GM21528 (cell line): Measurements from ENCODE around the gene ZNF569.
"Not testable (repeated sequence)": the region's sequence is repeated elsewhere in the genome, so short reads cannot be mapped to it uniquely, and the experiment has no call there.

Experiments
- ATAC-seq: cut with Tn5 transposase; IDR thresholded peaks from one replicate; pipeline ENCODE4 v1.9.1; 2021; ENCODE audit warnings: mild to moderate bottlenecking, moderate library complexity; ENCODE audit not compliant: unreplicated experiment, low FRiP score

ZNF569 gene

DNA sequence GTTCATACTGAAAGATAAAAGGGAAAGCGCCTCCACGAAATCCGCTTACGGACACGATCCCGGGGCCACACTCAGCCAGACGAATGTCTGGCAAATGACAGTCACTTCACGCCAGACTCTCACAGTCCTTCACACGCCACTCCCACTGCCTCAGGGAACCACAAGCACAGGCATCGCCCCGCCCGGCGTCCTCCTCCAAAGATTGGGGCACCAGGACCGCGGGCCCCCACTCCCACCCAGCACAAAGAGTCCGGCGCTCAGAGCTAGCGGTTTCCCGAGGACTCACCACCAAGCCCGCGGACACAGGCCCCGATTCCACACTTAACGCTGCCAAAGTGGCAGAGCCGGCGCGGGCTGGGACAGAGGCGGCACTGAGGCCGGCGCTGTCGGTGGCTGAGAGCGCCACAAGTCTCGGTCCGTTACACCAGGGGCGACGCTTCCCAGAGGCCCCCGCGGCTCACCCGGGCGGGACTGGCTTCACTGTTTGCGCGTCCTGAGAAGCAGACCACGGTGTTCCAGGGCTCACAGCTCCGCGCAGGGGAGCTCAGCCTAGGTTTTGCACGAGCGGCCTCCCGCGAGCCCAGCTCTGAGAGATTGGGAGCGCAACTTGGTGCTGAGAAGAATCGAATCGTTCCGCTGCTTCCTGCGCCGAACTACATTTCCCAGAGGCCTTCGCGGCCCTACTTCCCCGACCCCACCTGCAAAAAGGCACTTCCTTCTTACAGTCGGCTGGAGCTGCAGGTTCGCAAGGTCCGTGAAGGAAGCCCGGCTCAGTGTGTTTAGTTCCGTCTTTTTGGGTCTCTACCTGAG, at the start of gene ZNF569:
TSS of gene ZNF569 (minus strand) at position 647 of the 810 bp plus-strand sequence. CDS start 22,523 bp downstream, outside the sequence.
- ATAC-seq, result peak; percentile 66

DNA sequence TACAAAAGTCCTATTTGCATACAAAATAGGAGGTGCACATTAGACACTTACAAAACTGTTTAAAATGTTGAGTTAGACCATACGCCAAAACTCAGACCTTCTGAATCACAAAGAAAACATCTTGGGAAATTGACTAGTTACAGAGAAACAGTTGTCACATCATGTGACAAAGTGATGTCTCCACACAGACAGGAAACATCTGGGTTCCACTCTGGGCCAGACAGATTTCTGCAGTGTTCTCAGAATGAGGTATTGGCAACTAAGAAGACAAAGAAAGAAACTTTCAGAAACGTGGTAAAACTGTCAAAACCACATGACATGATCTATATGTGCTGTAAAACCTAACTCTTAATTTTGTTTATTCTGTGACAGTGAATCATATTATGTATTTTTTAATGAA, 46.2 kb upstream of the ZNF569 start:
- no peak for ATAC-seq

DNA sequence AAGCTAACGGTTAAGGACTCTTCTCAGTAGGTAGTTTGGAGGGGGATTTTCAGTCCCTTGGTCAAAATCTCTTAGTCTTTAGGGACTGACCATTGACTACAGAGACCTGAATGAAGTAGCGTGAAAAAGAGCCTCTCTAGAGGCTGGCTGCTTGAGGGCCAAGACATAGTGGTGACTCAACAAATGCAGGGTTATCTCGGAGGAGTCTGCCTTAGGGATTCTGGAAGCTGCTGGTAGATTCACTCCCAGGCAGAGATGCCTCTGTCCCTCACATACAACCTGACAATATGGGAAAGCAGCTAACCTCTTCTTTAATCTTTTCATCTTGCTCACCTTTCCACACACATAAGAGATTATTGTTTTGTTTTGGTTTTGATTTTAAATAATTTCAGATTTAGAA, 44.6 kb upstream of the ZNF569 start:
- no peak for ATAC-seq

DNA sequence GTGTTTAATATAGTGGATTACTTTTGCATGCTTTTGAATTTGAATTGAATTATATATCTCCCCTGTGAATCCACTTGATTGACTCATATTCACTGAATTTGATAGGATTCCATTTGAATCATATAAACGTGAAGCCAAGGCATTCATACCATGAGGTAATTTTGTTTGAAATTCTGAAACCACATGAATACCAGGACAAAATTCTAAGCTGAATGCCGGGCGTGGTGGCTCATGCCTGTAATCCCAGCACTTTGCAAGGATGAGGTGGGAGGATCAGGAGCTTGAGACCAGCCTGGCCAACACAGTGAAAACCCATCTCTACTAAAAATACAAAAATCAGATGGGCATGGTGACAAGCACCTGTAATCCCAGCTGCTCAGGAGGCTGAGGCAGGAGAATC, 43.9 kb upstream of the ZNF569 start:
- ATAC-seq, result no peak

DNA sequence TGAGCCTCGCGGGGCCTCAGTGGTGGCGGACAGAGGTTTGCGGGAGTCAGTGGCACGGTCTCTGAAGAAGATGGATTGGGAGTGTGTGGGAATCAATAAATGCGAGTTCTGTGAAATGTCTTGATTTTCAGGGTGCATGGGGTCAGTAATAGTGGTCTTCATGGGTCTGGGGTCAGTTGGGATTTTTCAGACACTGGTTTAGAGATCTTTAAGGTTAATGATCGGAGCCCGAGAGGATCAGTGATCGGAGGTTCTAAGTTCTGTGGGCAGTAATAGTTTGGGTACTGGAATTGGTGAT, 39.9 kb upstream of the ZNF569 start:
- no peak for ATAC-seq

DNA sequence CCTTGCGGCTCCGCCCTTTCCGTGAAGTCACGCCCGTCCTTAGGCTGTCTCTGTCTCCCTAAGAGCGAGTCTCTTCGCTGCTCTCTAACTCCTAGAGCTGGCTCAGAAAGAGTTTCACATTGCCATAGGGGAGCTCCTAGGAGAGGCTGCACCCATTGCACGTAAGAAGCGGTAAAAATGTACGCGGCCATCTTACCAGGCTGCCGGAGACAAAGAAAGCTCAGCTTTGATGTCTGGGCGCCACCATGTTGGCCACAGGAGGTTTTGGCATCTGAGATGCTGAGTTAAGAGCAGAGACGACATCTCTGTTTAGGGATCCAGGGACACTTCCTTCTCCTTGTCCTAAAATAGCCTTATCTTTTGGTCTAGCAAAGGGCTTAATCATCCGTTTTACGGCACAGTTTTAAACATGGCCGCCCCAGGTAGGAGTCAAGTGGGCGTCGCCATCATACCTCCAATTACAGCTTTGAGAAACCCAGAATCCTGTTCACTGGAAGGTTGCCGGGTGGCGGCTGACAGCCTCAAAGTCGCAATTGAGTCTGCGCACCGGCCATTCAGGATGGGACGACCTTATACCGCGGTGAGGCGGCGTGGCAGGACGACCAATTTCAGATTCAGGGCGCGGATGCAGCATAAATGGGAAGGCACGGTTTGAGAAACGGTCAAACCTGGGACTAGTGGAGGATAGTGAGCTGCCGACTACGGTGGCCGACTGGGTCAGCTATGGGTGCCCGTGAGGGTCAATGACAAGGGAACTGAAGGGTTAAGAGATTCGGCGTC, 39.3 kb upstream of the ZNF569 start, which contains the start of gene ZNF793:
TSS of gene ZNF793 (plus strand) at position 553 of the 780 bp plus-strand sequence. CDS start 16,501 bp downstream, outside the sequence.
- ATAC-seq, result peak; percentile 79

DNA sequence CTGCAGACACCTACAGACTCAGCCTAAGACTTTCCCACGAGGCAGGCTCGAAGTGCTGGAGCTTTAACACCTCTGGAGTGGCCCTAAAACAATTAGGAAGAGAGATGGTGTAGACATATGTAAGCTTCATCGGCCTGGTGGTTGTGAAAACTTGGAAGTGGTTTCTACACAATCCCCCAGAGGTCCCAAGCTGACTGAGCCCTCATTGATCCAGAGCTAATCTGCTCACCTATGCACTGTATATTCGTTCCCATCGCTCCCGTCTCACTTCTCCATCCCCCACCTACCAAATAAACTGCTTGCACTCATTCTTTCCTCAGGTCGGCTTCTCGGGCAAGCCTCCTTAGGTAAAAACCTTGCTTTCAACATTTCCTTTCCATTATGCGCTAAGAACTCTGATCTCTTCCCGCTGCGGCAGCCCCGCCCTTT, 38.7 kb upstream of the ZNF569 start:
- no peak for ATAC-seq

DNA sequence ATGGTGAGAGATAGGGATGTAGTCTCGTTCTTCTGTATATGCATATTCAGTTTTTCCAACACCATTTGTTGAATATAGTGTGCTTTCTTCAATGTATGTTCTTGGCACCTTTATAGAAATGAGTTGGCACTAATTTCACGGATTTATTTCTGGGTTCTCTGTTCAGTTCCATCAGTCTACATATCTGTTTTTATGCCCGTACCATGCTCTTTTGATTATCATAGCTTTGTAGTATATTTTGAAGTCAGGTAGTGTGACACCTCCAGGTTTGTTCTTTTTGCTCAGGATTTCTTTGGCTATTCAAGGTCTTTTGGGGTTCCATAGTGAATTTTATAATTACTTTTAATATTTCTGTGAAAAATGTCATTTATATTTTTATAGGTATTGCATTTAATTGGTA, 25.0 kb upstream of the ZNF569 start:
- no peak for ATAC-seq

DNA sequence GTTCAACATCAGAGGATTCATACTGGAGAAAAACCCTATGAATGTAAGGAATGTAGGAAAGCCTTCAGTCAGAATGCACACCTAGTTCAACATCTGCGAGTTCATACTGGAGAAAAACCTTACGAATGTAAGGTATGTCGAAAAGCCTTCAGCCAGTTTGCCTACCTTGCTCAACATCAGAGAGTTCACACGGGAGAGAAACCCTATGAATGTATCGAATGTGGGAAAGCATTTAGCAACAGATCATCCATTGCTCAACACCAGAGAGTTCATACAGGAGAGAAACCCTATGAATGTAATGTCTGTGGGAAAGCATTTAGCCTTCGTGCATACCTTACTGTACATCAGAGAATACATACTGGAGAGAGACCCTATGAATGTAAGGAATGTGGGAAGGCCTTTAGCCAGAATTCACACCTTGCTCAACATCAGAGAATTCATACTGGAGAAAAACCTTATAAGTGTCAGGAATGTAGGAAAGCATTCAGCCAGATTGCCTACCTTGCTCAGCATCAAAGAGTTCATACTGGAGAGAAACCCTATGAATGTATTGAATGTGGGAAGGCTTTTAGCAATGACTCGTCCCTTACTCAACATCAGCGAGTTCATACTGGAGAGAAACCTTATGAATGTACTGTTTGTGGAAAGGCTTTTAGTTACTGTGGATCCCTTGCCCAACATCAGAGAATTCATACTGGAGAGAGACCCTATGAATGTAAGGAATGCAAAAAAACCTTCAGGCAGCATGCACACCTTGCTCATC, 17.3 kb upstream of the ZNF569 start:
- no peak for ATAC-seq

DNA sequence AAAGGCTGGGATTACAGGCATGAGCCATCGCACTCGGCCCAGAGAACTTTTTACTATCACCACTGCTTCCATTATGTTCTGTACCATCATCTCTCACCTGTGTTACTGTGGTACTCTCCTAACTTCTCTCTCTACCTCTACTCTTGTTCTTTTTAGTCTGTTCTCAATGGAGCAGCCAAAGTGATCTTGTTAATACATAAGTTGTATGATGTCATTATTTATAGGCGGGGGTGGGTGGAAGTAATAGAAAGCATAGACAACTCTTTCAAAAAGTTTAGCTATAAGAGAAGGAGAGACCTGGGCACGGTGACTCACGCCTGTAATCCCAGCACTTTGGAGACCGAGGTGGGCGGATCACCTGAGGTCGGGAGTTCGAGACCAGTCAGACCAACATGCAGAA, 4.9 kb upstream of the ZNF569 start:
- no peak for ATAC-seq

DNA sequence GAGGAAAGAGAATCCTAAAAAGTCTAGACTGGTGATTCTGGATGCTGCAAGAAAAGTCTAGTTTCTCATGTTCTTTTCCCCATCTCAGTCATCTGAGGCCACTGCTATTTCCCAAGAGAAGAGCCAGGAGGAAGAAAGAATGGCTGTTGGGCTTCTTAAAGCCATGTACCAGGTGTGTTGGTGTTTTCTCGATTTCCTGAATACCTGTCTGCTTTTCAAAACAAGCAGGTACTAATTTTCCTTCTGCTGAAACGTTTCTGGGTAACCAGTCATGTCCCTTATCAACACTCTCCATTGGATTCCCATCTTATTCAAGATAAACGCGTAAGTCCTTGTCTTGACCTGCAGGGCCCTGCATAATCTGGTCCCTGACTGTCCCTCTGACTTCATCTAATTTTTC, 3.0 kb upstream of the ZNF569 start:
- no peak for ATAC-seq

DNA sequence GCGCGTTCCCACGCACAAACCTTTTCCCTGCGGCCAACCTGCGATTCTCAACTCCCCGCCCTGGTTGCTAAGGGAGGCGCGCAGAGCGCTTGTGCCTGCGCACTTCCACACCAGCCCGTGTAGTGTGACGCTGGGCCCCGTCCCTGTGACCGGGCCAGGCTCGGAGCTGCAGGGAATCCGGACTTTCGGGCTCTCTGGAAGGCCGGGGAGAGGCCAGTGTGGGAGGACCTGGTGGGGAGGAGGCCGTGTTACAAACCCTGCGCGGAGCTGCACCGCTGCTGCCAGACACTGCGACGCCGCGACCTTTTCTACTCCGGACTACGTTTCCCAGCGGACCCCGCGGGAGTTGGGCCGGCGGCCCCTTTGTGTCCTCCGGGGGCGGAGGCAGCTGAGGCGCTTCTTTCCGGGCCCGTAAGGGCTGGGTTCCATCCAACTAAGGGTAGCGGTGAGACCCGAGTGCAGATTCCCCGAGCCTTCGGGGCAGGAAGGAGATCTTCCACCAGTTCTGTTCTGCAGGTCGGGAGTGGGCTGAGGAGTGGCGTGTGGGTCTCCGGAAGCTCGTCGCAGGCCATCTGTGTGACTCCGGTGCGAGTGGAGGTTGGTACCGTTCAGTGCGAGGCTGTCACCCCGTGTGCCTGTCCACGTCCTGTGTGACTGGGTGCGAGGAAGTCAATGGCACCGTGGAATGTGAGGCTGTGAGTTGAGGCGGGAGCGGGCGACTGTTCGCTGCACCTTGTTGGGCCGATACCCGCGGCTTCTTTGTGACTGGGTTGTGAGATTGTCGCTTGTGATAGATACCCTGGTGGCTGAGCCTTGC, 1.9 kb upstream of the ZNF569 start, which contains the start of gene ZNF570:
TSS of gene ZNF570 (plus strand) at position 396 of the 817 bp plus-strand sequence. CDS start 999 bp downstream, outside the sequence.
- peak; percentile 57 for ATAC-seq

DNA sequence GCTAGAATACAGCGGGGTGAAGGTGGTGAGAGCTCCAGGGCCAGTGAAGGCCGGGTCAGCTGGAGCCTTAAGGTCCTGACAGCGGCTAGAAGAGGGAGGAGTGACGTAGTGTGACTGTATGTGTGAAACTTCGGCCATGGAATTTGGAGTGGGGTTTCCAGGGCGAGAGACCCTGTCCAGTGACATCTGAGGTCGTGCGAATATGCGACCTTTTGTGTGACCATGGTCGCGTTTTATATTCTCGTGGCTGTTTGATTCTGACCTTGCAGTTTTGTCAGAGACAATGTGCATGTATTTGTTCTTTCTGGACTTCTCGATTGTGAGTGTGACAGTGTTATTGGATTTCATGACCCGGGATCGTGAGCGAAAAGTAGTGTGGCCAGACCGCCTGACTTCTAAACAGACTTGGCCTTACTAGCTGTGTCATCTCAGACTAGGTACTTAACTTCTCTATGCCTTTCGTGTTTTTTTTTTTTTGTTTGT, 405 bp upstream of the ZNF569 start:
- no peak for ATAC-seq

DNA sequence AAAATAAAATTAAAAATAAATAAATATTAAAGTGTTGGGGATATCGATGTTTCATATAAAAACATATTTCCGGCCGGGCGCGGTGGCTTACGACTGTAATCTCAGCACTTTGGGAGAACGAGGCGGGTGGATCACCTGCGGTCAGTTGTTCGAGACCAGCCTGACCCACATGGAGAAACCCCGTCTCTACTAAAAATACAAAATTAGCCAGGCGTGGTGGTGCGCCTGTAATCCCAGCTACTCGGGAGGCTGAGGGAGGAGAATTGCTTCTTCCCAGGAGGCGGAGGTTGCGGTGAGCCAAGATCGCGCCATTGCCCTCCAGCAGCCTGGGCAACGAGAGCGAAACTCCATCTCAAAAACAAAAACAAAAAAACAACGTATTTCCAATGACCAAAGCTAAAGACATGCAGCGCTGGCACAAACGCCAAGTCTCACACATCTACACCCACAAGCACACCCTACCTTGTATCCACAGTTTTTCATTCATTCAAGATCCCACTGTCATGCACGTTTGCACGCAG, 907 bp downstream of the ZNF569 start:
- no peak for ATAC-seq

DNA sequence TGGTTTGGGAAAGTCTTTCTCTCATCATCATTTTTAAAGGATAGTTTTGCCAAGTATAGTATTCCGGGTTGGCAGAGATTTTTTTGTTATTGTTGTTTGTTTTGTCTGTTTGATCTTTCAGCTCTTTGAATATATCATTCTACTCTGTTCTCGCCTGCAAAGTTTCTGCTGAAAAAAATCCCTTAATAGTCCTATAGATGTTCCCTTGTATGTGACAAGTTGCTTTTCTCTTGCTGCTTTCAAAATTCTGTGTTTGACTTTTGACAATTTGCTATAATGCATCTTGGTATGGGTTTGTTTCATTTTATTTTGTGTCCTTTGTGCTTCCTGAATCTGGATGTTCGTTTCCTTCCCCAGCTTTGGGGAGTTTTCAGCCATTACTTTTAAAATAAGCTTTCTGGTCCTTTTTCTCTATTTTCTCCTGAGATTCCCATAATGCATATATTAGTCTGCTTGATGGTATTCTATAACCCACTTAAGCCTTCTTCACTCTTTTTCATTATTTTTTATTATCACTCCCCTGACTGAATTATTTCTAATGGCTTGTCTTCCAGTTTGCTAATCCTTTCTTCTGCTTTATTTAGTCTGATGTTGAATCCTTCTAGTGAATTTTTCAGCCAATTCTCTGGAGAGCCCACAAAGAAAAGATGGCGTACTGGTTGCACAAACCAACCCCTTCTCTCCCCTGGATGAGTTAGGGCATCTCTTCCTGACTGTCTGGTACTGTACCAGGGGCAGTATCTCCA, 14.6 kb downstream of the ZNF569 start:
- ATAC-seq, result no peak

DNA sequence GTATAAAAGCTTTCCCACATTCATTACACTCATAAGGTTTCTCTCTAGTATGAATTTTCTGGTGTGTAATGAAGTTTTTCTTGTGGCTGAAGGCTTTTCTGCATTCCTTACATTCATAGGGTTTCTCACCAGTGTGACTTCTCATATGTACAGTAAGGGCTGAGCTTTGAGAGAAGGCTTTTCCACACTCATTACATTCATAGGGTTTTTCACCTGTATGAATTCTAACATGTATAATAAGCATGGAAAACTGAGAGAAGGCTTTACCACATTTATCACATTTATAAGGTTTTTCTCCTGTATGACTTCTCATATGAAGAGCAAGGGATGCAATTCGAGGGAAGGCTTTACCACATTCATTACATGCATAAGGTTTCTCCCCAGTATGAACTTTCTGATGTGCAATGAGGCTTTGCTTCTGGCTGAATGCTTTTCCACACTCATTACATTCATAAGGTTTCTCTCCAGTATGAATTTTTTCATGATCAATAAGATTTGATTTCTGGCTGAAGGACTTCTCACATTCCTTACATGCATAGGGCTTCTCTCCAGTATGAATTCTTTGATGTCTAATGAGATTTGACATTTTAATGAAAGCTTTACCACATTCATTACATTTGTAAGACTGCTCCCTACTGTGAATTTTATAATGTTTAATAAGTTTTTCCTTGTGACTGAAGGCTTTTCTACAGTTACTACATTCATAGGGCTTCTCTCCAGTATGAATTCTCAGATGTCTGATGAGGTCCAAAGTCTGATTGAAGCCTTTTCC, 53.7 kb downstream of the ZNF569 start:
- no peak for ATAC-seq

DNA sequence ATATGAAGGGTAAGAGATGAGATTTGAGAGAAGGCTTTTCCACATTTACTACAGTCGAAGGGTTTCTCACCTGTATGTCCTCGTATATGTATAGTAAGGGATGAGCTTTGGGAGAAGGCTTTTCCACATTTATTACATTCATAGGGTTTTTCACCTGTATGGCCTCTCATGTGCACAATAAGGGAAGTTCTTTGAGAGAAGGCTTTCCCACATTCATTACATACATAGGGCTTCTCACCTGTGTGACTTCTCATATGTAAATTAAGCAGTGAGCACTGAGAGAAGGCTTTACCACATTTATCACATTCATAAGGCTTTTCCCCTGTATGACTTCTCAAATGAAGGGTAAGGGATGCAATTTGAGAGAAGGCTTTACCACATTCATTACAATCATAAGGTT, 54.5 kb downstream of the ZNF569 start:
- ATAC-seq, result no peak

DNA sequence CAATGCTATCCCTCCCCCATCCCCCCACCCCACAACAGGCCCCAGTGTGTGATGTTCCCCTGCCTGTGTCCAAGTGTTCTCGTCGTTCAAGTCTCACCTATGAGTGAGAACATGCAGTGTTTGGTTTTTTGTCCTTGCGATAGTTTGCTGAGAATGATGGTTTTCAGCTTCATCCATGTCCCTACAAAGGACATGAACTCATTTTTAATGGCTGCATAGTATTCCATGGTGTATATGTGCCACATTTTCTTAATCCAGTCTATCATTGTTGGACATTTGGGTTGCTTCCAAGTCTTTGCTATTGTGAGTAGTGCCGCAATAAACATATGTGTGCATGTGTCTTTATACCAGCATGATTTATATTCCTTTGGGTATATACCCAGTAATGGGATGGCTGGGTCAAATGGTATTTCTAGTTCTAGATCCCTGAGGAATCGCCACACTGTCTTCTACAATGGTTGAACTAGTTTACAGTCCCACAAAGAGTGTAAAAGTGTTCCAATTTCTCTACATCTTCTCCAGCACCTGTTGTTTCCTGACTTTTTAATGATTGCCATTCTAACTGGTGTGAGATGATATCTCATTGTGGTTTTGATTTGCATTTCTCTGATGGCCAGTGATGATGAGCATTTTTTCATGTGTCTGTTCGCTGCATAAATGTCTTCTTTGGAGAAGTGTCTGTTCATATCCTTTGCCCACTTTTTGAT, 61.0 kb downstream of the ZNF569 start:
- not testable (repeated sequence) for ATAC-seq
